Measurements from ENCODE around the gene LRP1-AS. TPM values are rescaled to one million over a fixed set of nuclear protein-coding genes. Genes with fewer than 3 reads are reported as not detected.

Gene LRP1-AS
- total and polyA plus RNA-seq, 7 experiments from 2014 or later: not detected

GRCh38 chr12:57170927-57171326 lies 23.5 kb upstream of the LRP1-AS start:
- ATAC-seq (no peak), DNase-seq (no peak)
- H3K9me3 Mint-ChIP-seq: no peaks in the 10 kb centered on the region
- Histone ChIP-seq H3K4me3 (ENCODE audit: low read length) (no peak overlapping the region), H3K27me3 (ENCODE audit: control insufficient read depth in 2 of 2, insufficient read depth in 2 of 2, low read length in 2 of 2) (no peaks in the 10 kb centered on the region), H3K27ac (ENCODE audit: low read depth, low read length) (no peak overlapping the region), H3K4me1 (ENCODE audit: control insufficient read depth in 2 of 2, insufficient read depth in 2 of 2, low read length in 2 of 2) (no peaks in the 10 kb centered on the region), H3K36me3 (ENCODE audit: control insufficient read depth in 2 of 3, insufficient read depth in 3 of 3, low read length in 3 of 3) (no peaks in the 10 kb centered on the region), H3K9me3 (ENCODE audit: control insufficient read depth in 2 of 3, low read length in 3 of 3) (no peaks in the 10 kb centered on the region)
- H3K36me3 Mint-ChIP-seq: peaks cover 0 to 7% (median 0%) of the 10 kb centered on the region in 5 donors
- H3K4me1 Mint-ChIP-seq: peaks cover 0 to 6% (median 0%) of the 10 kb centered on the region in 7 donors
- intact Hi-C loops (cut with micrococcal nuclease): no loop called here
- no peak overlapping the region for H3K27ac Mint-ChIP-seq
- ChIA-PET POLR2A (no interaction called here), CTCF (interaction anchor here (6.7 kb wide), 1 partner anchor 47 kb away, joined by 34 read pairs; no protein-coding TSS in a partner anchor)
- no peaks in the 10 kb centered on the region for H3K27me3 Mint-ChIP-seq
- H3K4me3 Mint-ChIP-seq: no peak overlapping the region

DNA sequence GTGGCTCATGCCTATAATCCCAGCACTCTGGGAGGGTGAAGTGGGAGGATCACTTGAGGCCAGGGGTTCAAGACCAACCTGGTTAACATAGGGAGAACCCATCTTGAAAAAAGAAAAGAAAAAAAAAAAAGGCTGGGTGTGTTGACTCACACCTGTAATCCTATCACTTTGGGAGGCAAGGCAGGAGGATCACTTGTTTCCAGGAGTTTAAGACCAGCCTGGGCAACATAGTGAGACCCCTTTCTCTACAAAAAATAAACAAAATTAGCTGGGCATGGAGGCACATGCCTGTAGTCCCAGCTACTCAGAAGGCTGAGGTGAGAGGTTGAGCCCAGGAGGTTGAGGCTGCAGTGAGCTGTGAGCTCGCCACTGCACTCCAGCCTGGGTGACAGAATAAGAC lies 23.0 kb upstream of the LRP1-AS start:
- intact Hi-C loops (cut with micrococcal nuclease): no loop called here
- Histone ChIP-seq H3K27ac (ENCODE audit: low read depth, low read length) (no peak overlapping the region), H3K27me3 (ENCODE audit: control insufficient read depth in 2 of 2, insufficient read depth in 2 of 2, low read length in 2 of 2) (no peaks in the 10 kb centered on the region), H3K9me3 (ENCODE audit: control insufficient read depth in 2 of 3, low read length in 3 of 3) (no peaks in the 10 kb centered on the region), H3K36me3 (ENCODE audit: control insufficient read depth in 2 of 3, insufficient read depth in 3 of 3, low read length in 3 of 3) (no peaks in the 10 kb centered on the region), H3K4me1 (ENCODE audit: control insufficient read depth in 2 of 2, insufficient read depth in 2 of 2, low read length in 2 of 2) (no peaks in the 10 kb centered on the region), H3K4me3 (ENCODE audit: low read length) (no peak overlapping the region)
- Mint-ChIP-seq H3K36me3 (peaks cover 0 to 7% (median 0%) of the 10 kb centered on the region in 5 donors), H3K9me3 (no peaks in the 10 kb centered on the region), H3K27ac (no peak overlapping the region), H3K27me3 (no peaks in the 10 kb centered on the region), H3K4me3 (no peak overlapping the region), H3K4me1 (peaks cover 0 to 6% (median 0%) of the 10 kb centered on the region in 7 donors)
- DNase-seq: no peak
- POLR2A ChIA-PET: no interaction called here
- CTCF ChIA-PET: interaction anchor here (6.7 kb wide), 1 partner anchor 47 kb away, joined by 34 read pairs; no protein-coding TSS in a partner anchor
- no peak for ATAC-seq

- intact Hi-C loops (cut with micrococcal nuclease): no loop called here
- peaks cover 0 to 6% (median 0%) of the 10 kb centered on the region in 7 donors for H3K4me1 Mint-ChIP-seq
- H3K4me1 ChIP-seq (ENCODE audit: control insufficient read depth in 2 of 2, insufficient read depth in 2 of 2, low read length in 2 of 2): no peaks in the 10 kb centered on the region
- H3K27me3 ChIP-seq (ENCODE audit: control insufficient read depth in 2 of 2, insufficient read depth in 2 of 2, low read length in 2 of 2): no peaks in the 10 kb centered on the region
- H3K27me3 Mint-ChIP-seq: no peaks in the 10 kb centered on the region
- peaks cover 0 to 7% (median 0%) of the 10 kb centered on the region in 5 donors for H3K36me3 Mint-ChIP-seq
- no peaks in the 10 kb centered on the region for H3K36me3 ChIP-seq (ENCODE audit: control insufficient read depth in 2 of 3, insufficient read depth in 3 of 3, low read length in 3 of 3)
- ATAC-seq (no peak), DNase-seq (no peak)
- H3K4me3 Mint-ChIP-seq: no peak overlapping the region
- ChIA-PET POLR2A (interaction anchor here (0.6 kb wide), 1 partner anchor 597 kb away, joined by 3 read pairs; no protein-coding TSS in a partner anchor), CTCF (interaction anchor here (2.0 kb wide), 1 partner anchor 46 kb away, joined by 4 read pairs; no protein-coding TSS in a partner anchor)
- no peak overlapping the region for H3K27ac ChIP-seq (ENCODE audit: low read depth, low read length)
- no peak overlapping the region for H3K27ac Mint-ChIP-seq
- H3K4me3 ChIP-seq (ENCODE audit: low read length): no peak overlapping the region
- H3K9me3 ChIP-seq (ENCODE audit: control insufficient read depth in 2 of 3, low read length in 3 of 3): no peaks in the 10 kb centered on the region
- no peaks in the 10 kb centered on the region for H3K9me3 Mint-ChIP-seq
These were observed 22.6 kb upstream of the LRP1-AS start for GRCh38 chr12:57169969-57170368.

DNA sequence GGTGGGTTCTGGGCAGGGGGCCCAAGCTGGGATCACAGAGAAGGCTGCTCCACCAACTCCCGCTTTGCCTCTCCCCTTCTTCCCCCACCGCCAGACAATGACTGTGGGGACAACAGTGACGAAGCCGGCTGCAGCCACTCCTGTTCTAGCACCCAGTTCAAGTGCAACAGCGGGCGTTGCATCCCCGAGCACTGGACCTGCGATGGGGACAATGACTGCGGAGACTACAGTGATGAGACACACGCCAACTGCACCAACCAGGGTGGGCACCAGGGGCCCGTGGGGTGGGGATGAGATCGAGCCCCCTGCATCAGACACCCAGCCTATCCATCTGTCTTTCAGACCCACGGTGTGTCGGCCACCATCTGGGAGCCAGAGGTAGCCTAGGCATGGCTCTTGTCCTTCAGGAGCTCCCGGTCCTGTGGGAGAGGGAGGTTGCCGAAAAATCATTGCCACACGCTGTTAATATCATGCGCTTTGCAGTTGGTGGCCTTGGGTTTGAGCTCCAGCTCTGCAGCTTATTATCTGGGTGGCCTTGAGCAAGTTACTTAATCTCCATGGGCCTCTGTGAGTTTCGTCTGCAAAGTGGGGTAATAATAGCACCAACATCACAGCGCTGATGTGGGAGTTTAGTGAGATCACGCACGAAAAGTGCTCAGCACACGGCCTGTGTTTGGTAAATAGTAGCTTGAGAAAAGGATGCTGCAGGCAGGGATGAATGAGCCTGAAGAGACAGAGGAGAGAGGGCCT lies 21.8 kb upstream of the LRP1-AS start:
- ChIA-PET CTCF (interaction anchor here (2.0 kb wide), 1 partner anchor 45 kb away, joined by 4 read pairs; no protein-coding TSS in a partner anchor), POLR2A (interaction anchor here (0.6 kb wide), 1 partner anchor 596 kb away, joined by 3 read pairs; no protein-coding TSS in a partner anchor)
- Histone ChIP-seq H3K9me3 (ENCODE audit: control insufficient read depth in 2 of 3, low read length in 3 of 3) (no peaks in the 10 kb centered on the region), H3K36me3 (ENCODE audit: control insufficient read depth in 2 of 3, insufficient read depth in 3 of 3, low read length in 3 of 3) (no peaks in the 10 kb centered on the region), H3K27ac (ENCODE audit: low read depth, low read length) (no peak overlapping the region), H3K27me3 (ENCODE audit: control insufficient read depth in 2 of 2, insufficient read depth in 2 of 2, low read length in 2 of 2) (no peaks in the 10 kb centered on the region), H3K4me1 (ENCODE audit: control insufficient read depth in 2 of 2, insufficient read depth in 2 of 2, low read length in 2 of 2) (no peaks in the 10 kb centered on the region), H3K4me3 (ENCODE audit: low read length) (no peak overlapping the region)
- no peaks in the 10 kb centered on the region for H3K9me3 Mint-ChIP-seq
- ATAC-seq (no peak), DNase-seq (no peak)
- no peak overlapping the region for H3K27ac Mint-ChIP-seq
- no peaks in the 10 kb centered on the region for H3K27me3 Mint-ChIP-seq
- intact Hi-C loops (cut with micrococcal nuclease): no loop called here
- no peak overlapping the region for H3K4me3 Mint-ChIP-seq
- peaks cover 0 to 6% (median 0%) of the 10 kb centered on the region in 7 donors for H3K4me1 Mint-ChIP-seq
- H3K36me3 Mint-ChIP-seq: peaks cover 0 to 8% (median 0%) of the 10 kb centered on the region in 5 donors

DNA sequence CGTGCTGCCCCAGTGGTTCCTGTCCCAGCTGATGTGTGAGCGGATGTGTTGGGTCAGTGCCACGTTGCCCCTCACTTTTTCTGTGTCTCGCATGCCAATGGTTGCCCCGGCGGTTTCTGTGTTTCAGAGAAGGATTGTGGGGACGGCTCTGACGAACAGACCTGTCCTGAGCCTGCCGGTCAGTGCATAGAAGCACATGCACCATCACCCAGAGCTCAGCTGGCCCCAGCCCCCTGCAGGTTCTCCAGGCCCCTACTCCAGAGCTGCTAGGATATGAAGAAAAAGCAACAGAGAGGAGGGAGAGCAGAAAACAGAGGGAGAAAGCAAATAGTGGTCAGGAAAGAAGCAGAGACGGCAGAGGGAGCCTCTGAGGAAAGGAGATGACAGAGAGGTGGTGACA lies 20.6 kb upstream of the LRP1-AS start:
- ATAC-seq: no peak
- Mint-ChIP-seq H3K27me3 (no peaks in the 10 kb centered on the region), H3K4me3 (no peak overlapping the region), H3K9me3 (no peaks in the 10 kb centered on the region), H3K27ac (no peak overlapping the region), H3K4me1 (peaks cover 0 to 3% (median 0%) of the 10 kb centered on the region in 7 donors), H3K36me3 (peaks cover 0 to 8% (median 0%) of the 10 kb centered on the region in 5 donors)
- Histone ChIP-seq H3K4me3 (ENCODE audit: low read length) (no peak overlapping the region), H3K9me3 (ENCODE audit: control insufficient read depth in 2 of 3, low read length in 3 of 3) (no peaks in the 10 kb centered on the region), H3K27ac (ENCODE audit: low read depth, low read length) (no peak overlapping the region), H3K4me1 (ENCODE audit: control insufficient read depth in 2 of 2, insufficient read depth in 2 of 2, low read length in 2 of 2) (no peaks in the 10 kb centered on the region), H3K27me3 (ENCODE audit: control insufficient read depth in 2 of 2, insufficient read depth in 2 of 2, low read length in 2 of 2) (no peaks in the 10 kb centered on the region), H3K36me3 (ENCODE audit: control insufficient read depth in 2 of 3, insufficient read depth in 3 of 3, low read length in 3 of 3) (no peaks in the 10 kb centered on the region)
- intact Hi-C loops (cut with micrococcal nuclease): no loop called here
- no peak for DNase-seq
- ChIA-PET CTCF (interaction anchor here (2.0 kb wide), 1 partner anchor 44 kb away, joined by 4 read pairs; no protein-coding TSS in a partner anchor), POLR2A (no interaction called here)

GRCh38 chr12:57166971-57167371 lies 19.6 kb upstream of the LRP1-AS start:
- peak; percentile 48 for ATAC-seq
- Histone ChIP-seq H3K9me3 (ENCODE audit: control insufficient read depth in 2 of 3, low read length in 3 of 3) (no peaks in the 10 kb centered on the region), H3K4me3 (ENCODE audit: low read length) (no peak overlapping the region), H3K27ac (ENCODE audit: low read depth, low read length) (no peak overlapping the region), H3K27me3 (ENCODE audit: control insufficient read depth in 2 of 2, insufficient read depth in 2 of 2, low read length in 2 of 2) (no peaks in the 10 kb centered on the region), H3K36me3 (ENCODE audit: control insufficient read depth in 2 of 3, insufficient read depth in 3 of 3, low read length in 3 of 3) (peaks cover 0 to under 1% (median 0%) of the 10 kb centered on the region in 3 experiments), H3K4me1 (ENCODE audit: control insufficient read depth in 2 of 2, insufficient read depth in 2 of 2, low read length in 2 of 2) (no peaks in the 10 kb centered on the region)
- ChIA-PET POLR2A (no interaction called here), CTCF (interaction anchor here (0.6 kb wide), 1 partner anchor 18 kb away, joined by 4 read pairs; no protein-coding TSS in a partner anchor)
- Mint-ChIP-seq H3K4me1 (peaks cover 0 to 5% (median 0%) of the 10 kb centered on the region in 7 donors), H3K36me3 (peaks cover 0 to 12% (median 6%) of the 10 kb centered on the region in 5 donors), H3K9me3 (no peaks in the 10 kb centered on the region), H3K4me3 (no peak overlapping the region), H3K27ac (peak overlapping the region in 1 of 9 donors; percentile 25), H3K27me3 (no peaks in the 10 kb centered on the region)
- DNase-seq: peak in 1 of 9 donors; percentile 40
- intact Hi-C loops (cut with micrococcal nuclease): no loop called here

Measured in naive thymus-derived CD4-positive, alpha-beta T cell (primary cell).